NCI-H146 treated with DMSO at 0.1 percent for 48 hours (cell line): Measurements from ENCODE around the gene RGS13.

Experiments used
- DNase-seq: peaks from one replicate; lab custom pipeline; 2025; ENCODE audit not compliant: unreplicated experiment; lab: John Stamatoyannopoulos, UW

Gene RGS13

GRCh38 chr1:192626366-192627179, 9.4 kb upstream of the RGS13 start:
- DNase-seq, result no peak

- DNase-seq, result no peak
Observed at GRCh38 chr1:192627901-192628300, 8.0 kb upstream of the RGS13 start.

GRCh38 chr1:192628396-192629057, 7.4 kb upstream of the RGS13 start:
- DNase-seq, result no peak

- no peak for DNase-seq
Observed at GRCh38 chr1:192629612-192630011, 6.3 kb upstream of the RGS13 start.

GRCh38 chr1:192630521-192631287, 5.2 kb upstream of the RGS13 start:
- DNase-seq, result no peak

- DNase-seq, result no peak
Observed at GRCh38 chr1:192631749-192632148, 4.2 kb upstream of the RGS13 start.

GRCh38 chr1:192632188-192632587, 3.8 kb upstream of the RGS13 start:
- no peak for DNase-seq

GRCh38 chr1:192632641-192633532, 3.1 kb upstream of the RGS13 start:
- no peak for DNase-seq

GRCh38 chr1:192633533-192634253, 2.3 kb upstream of the RGS13 start:
- no peak for DNase-seq

- no peak for DNase-seq
Observed at GRCh38 chr1:192635041-192635440, 906 bp upstream of the RGS13 start.

GRCh38 chr1:192639607-192640368, 3.8 kb downstream of the RGS13 start:
- DNase-seq, result no peak

- no peak for DNase-seq
Observed at GRCh38 chr1:192652159-192652558, 16.2 kb downstream of the RGS13 start.

GRCh38 chr1:192654120-192654519, 18.2 kb downstream of the RGS13 start:
- DNase-seq, result no peak

- DNase-seq, result no peak
Observed at GRCh38 chr1:192654591-192655251, 18.8 kb downstream of the RGS13 start.

- DNase-seq, result no peak
Observed at GRCh38 chr1:192657760-192658159, 21.8 kb downstream of the RGS13 start.

- no peak for DNase-seq
Observed at GRCh38 chr1:192658255-192658654, 22.3 kb downstream of the RGS13 start.

- DNase-seq, result no peak
Observed at GRCh38 chr1:192660613-192661012, 24.7 kb downstream of the RGS13 start.

- no peak for DNase-seq
Observed at GRCh38 chr1:192668409-192668983, 32.5 kb downstream of the RGS13 start.

GRCh38 chr1:192669174-192669573, 33.2 kb downstream of the RGS13 start:
- no peak for DNase-seq
